Mesendoderm (in vitro differentiated cells): ENCODE measurements around the gene CENPB.
"Not testable (repeated sequence)": the region's sequence is repeated elsewhere in the genome, so short reads cannot be mapped to it uniquely, and the experiment has no call there.

Experiments used
- DNase-seq: peaks from one replicate; pipeline ENCODE4 v3.0.0; 2013
- H2AK5ac ChIP-seq: 2 replicates; pipeline ENCODE4 v1.6.1; 2013; ENCODE audit warnings: low read length, inconsistent platforms
- H2BK120ac ChIP-seq: 2 replicates; pipeline ENCODE4 v1.6.1; 2013; ENCODE audit warnings: low read depth, mild to moderate bottlenecking, low read length, moderate library complexity, mixed read lengths
- H2BK15ac ChIP-seq: replicated peaks from 2 replicates; pipeline ENCODE4 v1.6.1; 2013; ENCODE audit warnings: low read depth, mild to moderate bottlenecking, moderate library complexity
- H2BK5ac ChIP-seq: 2 replicates; pipeline ENCODE4 v1.6.1; 2013; ENCODE audit warnings: low read length, inconsistent platforms
- H3K18ac ChIP-seq: 2 replicates; pipeline ENCODE4 v1.6.1; 2013; ENCODE audit warnings: mild to moderate bottlenecking, low read length, mixed read lengths
- H3K23ac ChIP-seq: one replicate; pipeline ENCODE4 v1.6.1; 2013; ENCODE audit warnings: low read length
- H3K27ac ChIP-seq: 2 replicates; pipeline ENCODE4 v1.5.1; 2013; ENCODE audit warnings: low read depth, mild to moderate bottlenecking, inconsistent platforms, low read length, moderate library complexity
- H3K27me3 ChIP-seq: 2 replicates; pipeline ENCODE4 v1.6.1; 2013; ENCODE audit warnings: low read length, control low read depth, mild to moderate bottlenecking, inconsistent platforms; ENCODE audit not compliant: insufficient read depth, poor library complexity
- H3K36me3 ChIP-seq: 2 replicates; pipeline ENCODE4 v1.6.1; 2013; ENCODE audit warnings: low read length, inconsistent platforms; ENCODE audit not compliant: control insufficient read depth, insufficient read depth
- H3K4ac ChIP-seq: one replicate; pipeline ENCODE4 v1.6.1; 2013; ENCODE audit warnings: low read depth, mild to moderate bottlenecking, low read length, moderate library complexity
- H3K4me1 ChIP-seq: 2 replicates; pipeline ENCODE4 v1.6.1; 2013; ENCODE audit warnings: low read depth, low read length, inconsistent platforms; ENCODE audit not compliant: control insufficient read depth
- H3K4me2 ChIP-seq: 2 replicates; pipeline ENCODE4 v1.6.1; 2013; ENCODE audit warnings: low read length
- H3K4me3 ChIP-seq: 2 replicates; pipeline ENCODE4 v1.5.1; 2013; ENCODE audit warnings: mild to moderate bottlenecking, low read length
- H3K56ac ChIP-seq: one replicate; pipeline ENCODE4 v1.6.1; 2013; ENCODE audit warnings: low read length
- H3K79me1 ChIP-seq: 2 replicates; pipeline ENCODE4 v1.6.1; 2013; ENCODE audit warnings: low read length, inconsistent platforms
- H3K79me2 ChIP-seq: 2 replicates; pipeline ENCODE4 v1.6.1; 2013; ENCODE audit warnings: mild to moderate bottlenecking, low read length; ENCODE audit not compliant: control insufficient read depth, insufficient read depth
- H3K9ac ChIP-seq: 2 replicates; pipeline ENCODE4 v1.6.1; 2013; ENCODE audit warnings: low read length, inconsistent platforms
- H4K5ac ChIP-seq: one replicate; pipeline ENCODE4 v1.6.1; 2013; ENCODE audit warnings: low read length
- H4K8ac ChIP-seq: one replicate; pipeline ENCODE4 v1.6.1; 2013; ENCODE audit warnings: low read depth, mild to moderate bottlenecking, control low read depth, low read length, moderate library complexity
- WGBS: extraction: QIAGEN DNeasy Blood & Tissue Kit; methylation state at CpG from one replicate; pipeline ENCODE4 v1.1.7; 2013; ENCODE audit warnings: low lambda C conversion rate, missing lambda C conversion rate; ENCODE audit not compliant: insufficient coverage; ENCODE audit errors: extremely low coverage; 5-methylcytosine and 5-hydroxymethylcytosine counted together

CENPB gene

GRCh38 chr20:3789201-3789600, 2.7 kb upstream of the CENPB start:
- not testable (repeated sequence) for H3K36me3 ChIP-seq, H2AK5ac ChIP-seq
- no CpG with 5 or more reads among the region's 4 CpGs for WGBS

DNA sequence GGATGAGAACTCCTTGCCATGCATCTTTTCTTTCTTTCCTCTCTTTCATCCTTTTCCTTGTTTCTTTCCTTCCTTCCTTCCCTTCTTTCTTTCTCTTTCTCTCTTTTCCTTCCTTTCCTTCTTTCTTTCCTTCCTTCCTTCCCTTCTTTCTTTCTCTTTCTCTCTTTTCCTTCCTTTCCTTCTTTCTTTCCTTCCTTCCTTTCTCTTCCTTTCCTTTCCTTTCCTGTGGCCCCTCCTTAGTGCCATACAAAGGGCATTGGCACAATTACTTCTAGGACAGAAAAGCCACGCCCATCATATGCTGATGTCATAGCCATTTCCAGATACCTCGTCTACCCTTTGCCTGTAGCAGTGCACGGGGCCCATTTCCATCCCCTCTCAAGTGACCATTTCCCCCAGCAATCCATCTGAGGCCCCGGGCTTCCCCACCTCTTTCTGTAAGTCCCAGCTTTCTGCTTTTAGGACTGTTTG, 2.2 kb upstream of the CENPB start:
- H3K4me2 ChIP-seq = no peak overlapping the region
- no peak overlapping the region for H4K5ac ChIP-seq
- no peak overlapping the region for H2AK5ac ChIP-seq
- no peaks in the 10 kb centered on the region for H3K4me1 ChIP-seq
- H3K27ac ChIP-seq = no peak overlapping the region
- H3K79me1 ChIP-seq = peaks cover 15% of the 10 kb centered on the region
- H2BK120ac ChIP-seq = no peak overlapping the region
- peaks cover 7% of the 10 kb centered on the region for H3K79me2 ChIP-seq
- no peak overlapping the region for H3K18ac ChIP-seq
- H3K27me3 ChIP-seq = no peaks in the 10 kb centered on the region
- H3K9ac ChIP-seq = no peak overlapping the region
- DNase-seq = no peak
- H4K8ac ChIP-seq = no peak overlapping the region
- H3K4me3 ChIP-seq = no peak overlapping the region
- H3K23ac ChIP-seq = no peak overlapping the region
- no peak overlapping the region for H3K56ac ChIP-seq
- H2BK15ac ChIP-seq = no peak overlapping the region
- WGBS = no CpG with 5 or more reads among the region's 4 CpGs
- no peak overlapping the region for H2BK5ac ChIP-seq
- no peak overlapping the region for H3K4ac ChIP-seq
- H3K36me3 ChIP-seq = peaks cover 3% of the 10 kb centered on the region

More at GRCh38 chr20:3789201-3789600, 2.7 kb upstream of the CENPB start:
- H3K4me2 ChIP-seq, H3K4me3 ChIP-seq, H4K5ac ChIP-seq, H3K4ac ChIP-seq, H3K23ac ChIP-seq, H3K18ac ChIP-seq, H2BK120ac ChIP-seq, H2BK5ac ChIP-seq, DNase-seq, H3K56ac ChIP-seq, H3K9ac ChIP-seq, H3K79me2 ChIP-seq, H2BK15ac ChIP-seq, H3K27me3 ChIP-seq, H3K4me1 ChIP-seq, H3K27ac ChIP-seq, H4K8ac ChIP-seq: not testable (repeated sequence)
- peaks cover 15% of the 10 kb centered on the region for H3K79me1 ChIP-seq

DNA sequence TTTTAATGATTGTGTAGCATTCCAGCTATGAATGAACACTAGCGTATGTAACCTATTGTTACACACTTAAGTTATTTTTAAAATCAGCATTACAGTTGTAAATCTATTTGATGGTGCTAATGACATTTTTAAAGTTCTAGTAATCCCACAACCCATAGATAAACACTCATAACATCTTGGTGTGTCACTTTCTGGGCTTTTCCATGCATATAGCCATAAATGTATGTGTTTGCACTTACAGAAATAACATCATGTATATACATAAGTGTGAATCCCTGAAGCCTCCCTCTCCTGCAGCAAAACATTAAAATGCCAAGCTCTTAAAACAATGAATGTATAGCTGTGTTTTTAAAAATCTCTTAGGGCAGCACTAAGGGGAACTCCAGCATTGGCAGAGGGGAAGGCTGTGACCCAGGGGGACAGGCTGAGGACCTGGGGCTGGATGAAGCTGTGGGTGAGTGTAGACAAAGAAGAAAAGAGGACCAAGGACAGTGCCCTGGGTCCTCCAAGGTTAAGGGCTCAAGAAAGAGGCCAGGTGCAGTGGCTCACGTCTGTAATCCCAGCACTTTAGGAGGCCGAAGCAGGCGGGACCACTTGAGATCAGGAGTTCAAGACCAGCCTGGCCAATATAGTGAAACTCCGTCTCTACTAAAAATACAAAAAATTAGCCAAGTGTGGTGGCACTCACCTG, 929 bp upstream of the CENPB start:
- no CpG with 5 or more reads among the region's 5 CpGs for WGBS
- peaks cover 3% of the 10 kb centered on the region for H3K36me3 ChIP-seq

GRCh38 chr20:3786126-3786484, 435 bp downstream of the CENPB start:
- Histone ChIP-seq H3K4ac (peak overlapping the region; percentile 86), H3K79me2 (peaks cover 7% of the 10 kb centered on the region), H4K8ac (no peak overlapping the region), H3K27ac (no peak overlapping the region), H3K27me3 (no peaks in the 10 kb centered on the region), H4K5ac (no peak overlapping the region), H3K36me3 (peaks cover 3% of the 10 kb centered on the region), H2BK15ac (no peak overlapping the region), H3K23ac (peak overlapping the region; percentile 97), H3K4me3 (peak overlapping the region; percentile 58), H2BK5ac (no peak overlapping the region), H2BK120ac (no peak overlapping the region), H3K4me1 (no peaks in the 10 kb centered on the region), H3K79me1 (peaks cover 18% of the 10 kb centered on the region), H2AK5ac (no peak overlapping the region), H3K56ac (peak overlapping the region; percentile 95), H3K9ac (peak overlapping the region; percentile 90), H3K18ac (peak overlapping the region; percentile 94), H3K4me2 (peak overlapping the region; percentile 80)
- peak; percentile 59 for DNase-seq
- no CpG with 5 or more reads among the region's 35 CpGs for WGBS

More for the DNA sequence above, 929 bp upstream of the CENPB start:
- no peak for DNase-seq
- Histone ChIP-seq H2BK15ac (no peak overlapping the region), H3K4ac (no peak overlapping the region), H4K8ac (no peak overlapping the region), H3K4me2 (no peak overlapping the region), H2BK5ac (no peak overlapping the region), H3K79me2 (peaks cover 7% of the 10 kb centered on the region), H3K18ac (no peak overlapping the region), H3K27me3 (no peaks in the 10 kb centered on the region), H2BK120ac (no peak overlapping the region), H3K27ac (no peak overlapping the region), H3K79me1 (peaks cover 18% of the 10 kb centered on the region), H3K4me1 (no peaks in the 10 kb centered on the region), H3K4me3 (no peak overlapping the region), H3K23ac (no peak overlapping the region), H2AK5ac (no peak overlapping the region), H4K5ac (no peak overlapping the region), H3K56ac (no peak overlapping the region), H3K9ac (peak overlapping the region; percentile 26)

DNA sequence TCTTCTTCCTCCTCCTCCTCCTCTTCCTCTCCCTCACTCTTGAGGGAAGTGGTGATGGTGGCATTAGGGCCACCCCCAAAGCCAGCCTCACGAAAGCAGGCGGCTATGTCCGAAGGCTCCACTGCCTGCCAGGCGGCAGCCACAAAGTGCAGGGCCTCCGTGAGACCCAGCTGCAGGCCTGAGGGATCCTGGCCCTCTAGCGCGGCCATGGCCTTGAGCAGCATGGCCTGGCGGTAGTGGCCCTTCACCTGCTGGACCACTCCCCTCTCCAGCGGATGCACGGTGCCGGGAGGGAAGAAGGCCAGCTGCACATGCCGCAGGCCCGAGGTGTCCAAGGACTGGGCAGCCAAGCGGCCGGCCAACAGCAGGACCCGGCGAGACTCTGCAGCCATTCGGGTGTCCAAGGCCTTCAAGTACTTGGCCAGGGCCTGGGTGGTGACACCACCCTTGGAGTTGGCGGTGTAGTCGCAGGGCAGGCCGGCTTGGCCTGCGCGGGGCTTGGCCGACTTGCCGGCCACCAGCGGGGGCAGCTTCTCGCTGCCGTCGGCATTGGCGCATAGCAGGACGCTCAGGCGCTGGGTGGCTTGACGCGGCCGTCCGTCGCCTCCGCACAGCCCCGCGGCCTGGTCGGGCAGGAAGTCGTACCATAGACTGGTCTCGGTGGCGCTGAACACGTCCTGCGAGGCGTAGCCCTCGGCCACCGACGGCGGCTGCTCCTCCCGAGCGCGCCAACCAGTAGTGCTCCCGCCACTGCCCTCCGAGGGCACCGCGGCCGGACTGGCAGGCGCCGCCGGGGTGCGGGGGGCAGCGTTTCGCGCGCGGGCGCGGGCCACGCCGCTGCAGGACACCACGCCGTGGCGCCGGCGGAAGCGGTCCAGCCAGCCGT, 1.1 kb downstream of the CENPB start:
- no peak for DNase-seq
- peak overlapping the region; percentile 58 for H3K4me3 ChIP-seq
- no peak overlapping the region for H2BK120ac ChIP-seq
- H3K27me3 ChIP-seq = no peaks in the 10 kb centered on the region
- no peak overlapping the region for H2BK5ac ChIP-seq
- peaks cover 3% of the 10 kb centered on the region for H3K36me3 ChIP-seq
- H3K79me1 ChIP-seq = peaks cover 18% of the 10 kb centered on the region
- H3K27ac ChIP-seq = no peak overlapping the region
- peak overlapping the region; percentile 95 for H3K56ac ChIP-seq
- H4K8ac ChIP-seq = no peak overlapping the region
- no peak overlapping the region for H2AK5ac ChIP-seq
- no peak overlapping the region for H3K18ac ChIP-seq
- H3K4me2 ChIP-seq = peak overlapping the region; percentile 80
- H3K9ac ChIP-seq = peak overlapping the region; percentile 90
- no peaks in the 10 kb centered on the region for H3K4me1 ChIP-seq
- H4K5ac ChIP-seq = no peak overlapping the region
- H3K4ac ChIP-seq = no peak overlapping the region
- no peak overlapping the region for H2BK15ac ChIP-seq
- H3K79me2 ChIP-seq = peaks cover 7% of the 10 kb centered on the region
- peak overlapping the region; percentile 97 for H3K23ac ChIP-seq
- WGBS = no CpG with 5 or more reads among the region's 79 CpGs
